GM23338 (cell line): ENCODE results near the gene PLXNC1. TPM values are rescaled to one million over a fixed set of nuclear protein-coding genes. Genes with fewer than 3 reads are reported as not detected.

Source experiments
- ATAC-seq: fragments of 200-7000 bp; cut with Tn5 transposase; 3 replicates; pipeline ENCODE4 v1.9.1; 2020
- DNase-seq: peaks from one replicate; pipeline ENCODE4 v3.0.0-alpha.2; 2015; ENCODE audit warnings: low spot score
- H2AFZ ChIP-seq: fragments of 200-600 bp; sonication (generic); 2 replicates; pipeline ENCODE4 v1.8.0; 2016; ENCODE audit warnings: antibody characterized with exemption, mild to moderate bottlenecking, moderate library complexity
- H3F3A ChIP-seq: fragments of 200-600 bp; sonication (generic); replicated peaks from 2 replicates; pipeline ENCODE4 v1.8.0; 2017; ENCODE audit warnings: antibody characterized with exemption, mixed run types, low read depth
- H3K27ac ChIP-seq: fragments of 200-600 bp; sonication (generic); 2 replicates; pipeline ENCODE4 v1.6.1; 2016; ENCODE audit warnings: low read depth
- H3K27me3 ChIP-seq: fragments of 200-600 bp; sonication (generic); 2 replicates; pipeline ENCODE4 v1.8.0; 2016; ENCODE audit warnings: mild to moderate bottlenecking, mixed run types, moderate library complexity; ENCODE audit not compliant: insufficient read depth
- H3K36me3 ChIP-seq: fragments of 200-600 bp; sonication (generic); 2 replicates; pipeline ENCODE4 v1.8.0; 2016; ENCODE audit warnings: mild to moderate bottlenecking; ENCODE audit not compliant: insufficient read depth
- H3K4me1 ChIP-seq: fragments of 200-600 bp; sonication (generic); 2 replicates; pipeline ENCODE4 v1.8.0; 2016; ENCODE audit warnings: mild to moderate bottlenecking, moderate library complexity; ENCODE audit not compliant: insufficient read depth
- H3K4me2 ChIP-seq: fragments of 200-600 bp; sonication (generic); 2 replicates; pipeline ENCODE4 v1.7.1; 2017; ENCODE audit warnings: mixed run types
- H3K4me3 ChIP-seq: fragments of 200-600 bp; sonication (generic); 2 replicates; pipeline ENCODE4 v1.6.1; 2016; ENCODE audit warnings: mixed run types
- H3K79me2 ChIP-seq: fragments of 200-600 bp; sonication (generic); replicated peaks from 2 replicates; pipeline ENCODE4 v1.8.0; 2017; ENCODE audit warnings: mild to moderate bottlenecking; ENCODE audit not compliant: insufficient read depth
- H3K9me2 ChIP-seq: fragments of 200-600 bp; sonication (generic); 2 replicates; pipeline ENCODE4 v1.8.0; 2017; ENCODE audit not compliant: insufficient read depth
- H4K20me1 ChIP-seq: fragments of 200-600 bp; sonication (generic); replicated peaks from 2 replicates; pipeline ENCODE4 v1.8.0; 2017; ENCODE audit warnings: mild to moderate bottlenecking; ENCODE audit not compliant: insufficient read depth
- H3K27ac Mint-ChIP-seq: 2 replicates; pipeline ENCODE4 v1.8.0; 2020; ENCODE audit warnings: inconsistent platforms, mild to moderate bottlenecking, moderate library complexity, mixed read lengths
- H3K27me3 Mint-ChIP-seq: 3 replicates; pipeline ENCODE4 v1.8.0; 2022; ENCODE audit warnings: low read depth, mild to moderate bottlenecking, moderate library complexity, mixed read lengths, inconsistent platforms; ENCODE audit not compliant: insufficient read depth, poor library complexity
- H3K36me3 Mint-ChIP-seq: 3 replicates; pipeline ENCODE4 v1.8.0; 2021; ENCODE audit warnings: low read depth, mild to moderate bottlenecking, inconsistent platforms, moderate library complexity, mixed read lengths
- H3K4me1 Mint-ChIP-seq: 3 replicates; pipeline ENCODE4 v1.8.0; 2020; ENCODE audit warnings: mild to moderate bottlenecking, inconsistent platforms, mixed read lengths
- H3K4me3 Mint-ChIP-seq: 3 replicates; pipeline ENCODE4 v1.8.0; 2021; ENCODE audit warnings: moderate library complexity, mild to moderate bottlenecking, inconsistent platforms, mixed read lengths
- H3K9me3 Mint-ChIP-seq: 3 replicates; pipeline ENCODE4 v1.8.0; 2020; ENCODE audit warnings: moderate library complexity, mild to moderate bottlenecking, inconsistent platforms, mixed read lengths
- CREB1 ChIP-seq: fragments of 250-450 bp; sonication (Bioruptor Pico); IDR thresholded peaks from 2 replicates; pipeline ENCODE4 v1.5.0; 2020; ENCODE audit warnings: low read depth, mild to moderate bottlenecking, moderate library complexity
- EZH2 ChIP-seq: fragments of 200-600 bp; sonication (generic); IDR thresholded peaks from one replicate; pipeline ENCODE4 v1.8.0; 2017; ENCODE audit warnings: antibody characterized with exemption, mild to moderate bottlenecking, low read depth; ENCODE audit not compliant: unreplicated experiment
- JUNB ChIP-seq: IDR thresholded peaks from one replicate; pipeline ENCODE4 v1.6.1; 2016; ENCODE audit warnings: antibody characterized with exemption; ENCODE audit not compliant: unreplicated experiment
- NANOG ChIP-seq: IDR thresholded peaks from 2 replicates; pipeline ENCODE4 v1.6.1; 2016; ENCODE audit warnings: antibody characterized with exemption, borderline replicate concordance
- POLR2AphosphoS5 ChIP-seq: IDR thresholded peaks from 2 replicates; pipeline ENCODE4 v1.6.1; 2016; ENCODE audit warnings: antibody characterized with exemption, low read depth
- REST ChIP-seq: IDR thresholded peaks from one replicate; pipeline ENCODE4 v1.6.1; 2018; ENCODE audit warnings: antibody characterized with exemption; ENCODE audit not compliant: unreplicated experiment
- STAT1 ChIP-seq: IDR thresholded peaks from one replicate; pipeline ENCODE4 v1.6.1; 2016; ENCODE audit warnings: antibody characterized with exemption; ENCODE audit not compliant: unreplicated experiment
- ZNF331 ChIP-seq: fragments of 250-450 bp; sonication (Bioruptor Pico); IDR thresholded peaks from 2 replicates; pipeline ENCODE4 v1.5.0; 2020; ENCODE audit warnings: low read depth, mild to moderate bottlenecking, moderate library complexity
- polyA plus RNA-seq: library from polyadenylated mRNA; unstranded; fragments of >200 nt; fragmentation: Nextera tagmentation; extraction: Ambion mirVana; gene quantifications from 2 replicates; pipeline ENCODE4 v1.2.1, GENCODE V29; 2016
- total RNA-seq: library from RNA; depleted of rRNA; stranded (reverse); fragments of >200 nt; shearing (Covaris generic); gene quantifications from 2 replicates; pipeline ENCODE4 v1.2.3, GENCODE V29; 2014
- TF ChIP-seq, protein P1 (sequence below), 2 experiments: fragments of 200-600 bp in 1 of 2; sonication (generic) in 1 of 2; conservative IDR thresholded peaks; 2 replicates each; pipeline versions ENCODE4 v1.5.1 to v1.6.1; 2016 to 2017; ENCODE audit warnings: antibody characterized with exemption in 2 of 2, low read depth in 2 of 2, mild to moderate bottlenecking in 2 of 2, moderate library complexity in 1 of 2

PLXNC1 gene
- total and polyA plus RNA-seq, 2 experiments from 2014 or later, result 1.9 to 6.5 TPM

- no peak for TF ChIP-seq REST
- no peak for TF ChIP-seq NANOG
Measured at GRCh38 chr12:94190623-94191022, 42.2 kb downstream of the PLXNC1 start (continued).

GRCh38 chr12:94191023-94191422 is 42.6 kb downstream of the PLXNC1 start:
- peaks cover 2% of the 10 kb centered on the region for H3K27me3 Mint-ChIP-seq
- Histone ChIP-seq H2AFZ (no peak overlapping the region), H3K27me3 (peaks cover 14% of the 10 kb centered on the region; the same call in 1 of the 2 replicates), H3K4me2 (no peak overlapping the region), H4K20me1 (0 out of 2 replicates have a peak, but pooled peaks cover 2% of the 10 kb centered on the region), H3K27ac (no peak overlapping the region), H3K4me3 (no peak overlapping the region), H3F3A (no peaks in the 10 kb centered on the region), H3K79me2 (no peaks in the 10 kb centered on the region), H3K36me3 (no peaks in the 10 kb centered on the region), H3K4me1 (peaks cover 15% of the 10 kb centered on the region), H3K9me2 (peaks cover 10% of the 10 kb centered on the region; the same call in 1 of the 2 replicates)
- no peak overlapping the region for H3K27ac Mint-ChIP-seq
- DNase-seq (no peak), ATAC-seq (no peak)
- no peak overlapping the region for H3K4me3 Mint-ChIP-seq
- no peaks in the 10 kb centered on the region; the same call in 2 of the 3 replicates for H3K36me3 Mint-ChIP-seq
- H3K4me1 Mint-ChIP-seq, result peaks cover 6% of the 10 kb centered on the region; the same call in 1 of the 3 replicates
- TF ChIP-seq CREB1 (CRISPR knock-in tag) (no peak), POLR2AphosphoS5 (no peak), ZNF331 (CRISPR knock-in tag) (no peak), JUNB (no peak), STAT1 (no peak)
- no peaks in the 10 kb centered on the region for H3K9me3 Mint-ChIP-seq

DNA sequence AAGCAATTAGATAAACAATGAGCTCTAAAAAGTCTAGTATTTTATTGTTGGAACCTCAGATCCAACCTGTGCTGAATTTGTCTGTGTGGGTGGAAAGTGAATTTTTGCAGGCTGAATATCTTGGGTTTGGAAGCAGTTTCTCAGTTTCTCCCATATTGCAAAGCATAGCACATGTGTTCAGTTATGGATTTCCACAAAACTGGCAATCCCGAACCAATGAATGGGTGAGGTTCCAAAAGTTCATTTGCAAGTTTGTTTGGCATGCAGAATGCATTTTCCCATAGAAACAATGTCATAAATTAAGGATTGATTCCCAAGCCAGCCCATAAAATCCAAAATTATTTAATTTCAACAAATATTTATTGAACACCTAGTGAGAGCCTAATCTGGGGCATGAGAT is 43.4 kb downstream of the PLXNC1 start:
- Mint-ChIP-seq H3K27me3 (peaks cover 2% of the 10 kb centered on the region), H3K9me3 (no peaks in the 10 kb centered on the region), H3K36me3 (no peaks in the 10 kb centered on the region; the same call in 2 of the 3 replicates), H3K27ac (no peak overlapping the region), H3K4me1 (no peaks in the 10 kb centered on the region), H3K4me3 (no peak overlapping the region)
- Histone ChIP-seq H2AFZ (no peak overlapping the region), H3K27me3 (peaks cover 7% of the 10 kb centered on the region; the same call in 1 of the 2 replicates), H3K4me3 (no peak overlapping the region), H3F3A (no peaks in the 10 kb centered on the region), H3K36me3 (no peaks in the 10 kb centered on the region), H3K4me2 (no peak overlapping the region), H3K4me1 (peaks cover 8% of the 10 kb centered on the region), H3K79me2 (no peaks in the 10 kb centered on the region), H4K20me1 (no peaks in the 10 kb centered on the region), H3K9me2 (peaks cover 10% of the 10 kb centered on the region; the same call in 1 of the 2 replicates), H3K27ac (no peak overlapping the region)
- DNase-seq, result no peak
- TF ChIP-seq CREB1 (CRISPR knock-in tag) (no peak), EZH2 (no peak)
- TF ChIP-seq, protein P1, sequence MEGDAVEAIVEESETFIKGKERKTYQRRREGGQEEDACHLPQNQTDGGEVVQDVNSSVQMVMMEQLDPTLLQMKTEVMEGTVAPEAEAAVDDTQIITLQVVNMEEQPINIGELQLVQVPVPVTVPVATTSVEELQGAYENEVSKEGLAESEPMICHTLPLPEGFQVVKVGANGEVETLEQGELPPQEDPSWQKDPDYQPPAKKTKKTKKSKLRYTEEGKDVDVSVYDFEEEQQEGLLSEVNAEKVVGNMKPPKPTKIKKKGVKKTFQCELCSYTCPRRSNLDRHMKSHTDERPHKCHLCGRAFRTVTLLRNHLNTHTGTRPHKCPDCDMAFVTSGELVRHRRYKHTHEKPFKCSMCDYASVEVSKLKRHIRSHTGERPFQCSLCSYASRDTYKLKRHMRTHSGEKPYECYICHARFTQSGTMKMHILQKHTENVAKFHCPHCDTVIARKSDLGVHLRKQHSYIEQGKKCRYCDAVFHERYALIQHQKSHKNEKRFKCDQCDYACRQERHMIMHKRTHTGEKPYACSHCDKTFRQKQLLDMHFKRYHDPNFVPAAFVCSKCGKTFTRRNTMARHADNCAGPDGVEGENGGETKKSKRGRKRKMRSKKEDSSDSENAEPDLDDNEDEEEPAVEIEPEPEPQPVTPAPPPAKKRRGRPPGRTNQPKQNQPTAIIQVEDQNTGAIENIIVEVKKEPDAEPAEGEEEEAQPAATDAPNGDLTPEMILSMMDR (conservative IDR thresholded peaks at IDR 0.05; ENCODE audit: low read depth in 2 of 2), result no peak
- no peak for ATAC-seq
